DND-41 (cell line): ENCODE measurements around the gene PIK3R6.

Experiments used
- ATAC-seq: fragments of 200-7000 bp; cut with Tn5 transposase; 3 replicates; pipeline ENCODE4 v1.9.1; 2021; ENCODE audit warnings: low read depth; ENCODE audit not compliant: insufficient read depth
- DNase-seq: peaks from one replicate; pipeline ENCODE4 v3.0.0-alpha.2; 2020
- H2AFZ ChIP-seq: 2 replicates; pipeline ENCODE4 v1.6.0; 2012; ENCODE audit warnings: low read depth, low read length
- H3K27ac ChIP-seq: 2 replicates; pipeline ENCODE4 v1.5.1; 2012; ENCODE audit warnings: low read length, inconsistent platforms
- H3K27me3 ChIP-seq: fragments of 200-600 bp; sonication (generic); 2 replicates; pipeline ENCODE4 v1.6.0; 2012; ENCODE audit warnings: low read length, mild to moderate bottlenecking, inconsistent platforms; ENCODE audit not compliant: insufficient read depth, poor library complexity
- H3K36me3 ChIP-seq: 2 replicates; pipeline ENCODE4 v1.5.1; 2012; ENCODE audit warnings: low read length, inconsistent platforms; ENCODE audit not compliant: insufficient read depth
- H3K4me1 ChIP-seq: 2 replicates; pipeline ENCODE4 v1.5.1; 2012; ENCODE audit warnings: mild to moderate bottlenecking, low read length; ENCODE audit not compliant: insufficient read depth
- H3K4me2 ChIP-seq: 2 replicates; pipeline ENCODE4 v1.6.0; 2012; ENCODE audit warnings: mild to moderate bottlenecking, moderate library complexity, low read length, inconsistent platforms; ENCODE audit not compliant: insufficient read depth
- H3K4me3 ChIP-seq, 2 experiments: fragments of 200-600 bp in 1 of 2; shearing (Covaris generic) in 1 of 2; 2 replicates each; pipeline ENCODE4 v1.5.1; 2012 to 2016; ENCODE audit warnings: inconsistent platforms in 2 of 2, low read length in 2 of 2, mild to moderate bottlenecking in 2 of 2, low read depth in 1 of 2, moderate library complexity in 1 of 2
- H3K79me2 ChIP-seq: 2 replicates; pipeline ENCODE4 v1.6.0; 2012; ENCODE audit warnings: low read length, inconsistent platforms; ENCODE audit not compliant: insufficient read depth
- H3K9ac ChIP-seq: 2 replicates; pipeline ENCODE4 v1.6.0; 2012; ENCODE audit warnings: low read depth, mild to moderate bottlenecking, inconsistent platforms, low read length, moderate library complexity
- H3K9me3 ChIP-seq: 2 replicates; pipeline ENCODE4 v1.5.1; 2012; ENCODE audit warnings: low read length, moderate library complexity, mild to moderate bottlenecking, inconsistent platforms; ENCODE audit not compliant: insufficient read depth, severe bottlenecking
- H4K20me1 ChIP-seq: 2 replicates; pipeline ENCODE4 v1.6.0; 2012; ENCODE audit warnings: low read length; ENCODE audit not compliant: insufficient read depth
- EZH2 ChIP-seq: IDR thresholded peaks from 3 replicates; pipeline ENCODE4 v1.6.1; 2012; ENCODE audit warnings: borderline replicate concordance, low read depth, mild to moderate bottlenecking, moderate library complexity, low read length, inconsistent platforms; ENCODE audit not compliant: severe bottlenecking
- TF ChIP-seq, protein P1 (sequence below): IDR thresholded peaks from 2 replicates; pipeline ENCODE4 v1.5.1; 2012; ENCODE audit warnings: borderline replicate concordance, low read length, moderate library complexity, mild to moderate bottlenecking; ENCODE audit not compliant: poor library complexity, severe bottlenecking; ENCODE audit errors: extremely low read depth

Gene PIK3R6

DNA sequence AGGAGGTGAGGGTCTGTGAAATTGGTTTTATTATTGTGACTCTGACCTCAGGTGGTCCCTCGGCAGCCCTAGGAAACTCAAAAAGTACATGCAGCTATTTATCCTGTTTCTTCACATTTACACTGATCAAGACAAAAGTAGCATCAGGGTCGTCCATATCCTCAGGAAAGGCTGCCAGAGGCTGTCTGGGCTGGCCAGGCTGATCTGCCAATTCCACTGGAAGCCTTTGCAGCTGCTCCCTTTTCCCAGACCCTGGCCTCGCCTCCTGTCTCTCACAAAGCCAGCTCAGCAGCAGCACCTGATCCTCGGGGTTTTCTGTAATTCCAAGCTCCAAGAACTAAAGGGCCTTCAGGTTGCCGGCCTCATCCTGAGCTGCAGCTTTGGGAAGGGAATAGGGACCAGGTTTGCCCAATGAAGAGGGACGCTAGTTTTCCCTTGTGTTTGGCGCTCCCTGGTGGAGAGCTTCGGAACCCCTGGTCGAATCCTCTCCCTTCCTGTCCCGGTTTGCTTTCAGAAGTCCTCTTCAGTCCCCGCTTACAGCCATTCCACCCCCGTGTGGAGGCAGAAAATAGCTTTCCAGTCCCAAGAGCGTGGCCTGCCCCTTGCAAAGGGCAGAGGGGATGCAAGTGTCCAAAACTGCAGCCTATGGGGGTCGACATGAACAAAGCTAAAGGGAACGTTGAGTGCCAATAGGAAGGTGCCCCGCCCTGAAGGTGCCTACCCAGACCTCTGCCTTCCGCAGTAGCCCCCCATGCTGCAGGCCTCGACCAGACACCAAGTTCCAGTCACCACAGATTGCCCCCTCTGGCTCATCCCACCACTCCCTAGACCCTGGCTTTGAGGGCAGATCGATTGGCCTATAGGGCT, 81.7 kb downstream of the PIK3R6 start:
- peak overlapping the region; percentile 33; the same call in 1 of the 2 replicates for H2AFZ ChIP-seq
- no peaks in the 10 kb centered on the region for H3K9me3 ChIP-seq
- H3K4me3 ChIP-seq = no peak overlapping the region
- no peaks in the 10 kb centered on the region for H3K27me3 ChIP-seq
- H4K20me1 ChIP-seq = no peaks in the 10 kb centered on the region
- TF ChIP-seq EZH2 = no peak
- TF ChIP-seq, protein P1, sequence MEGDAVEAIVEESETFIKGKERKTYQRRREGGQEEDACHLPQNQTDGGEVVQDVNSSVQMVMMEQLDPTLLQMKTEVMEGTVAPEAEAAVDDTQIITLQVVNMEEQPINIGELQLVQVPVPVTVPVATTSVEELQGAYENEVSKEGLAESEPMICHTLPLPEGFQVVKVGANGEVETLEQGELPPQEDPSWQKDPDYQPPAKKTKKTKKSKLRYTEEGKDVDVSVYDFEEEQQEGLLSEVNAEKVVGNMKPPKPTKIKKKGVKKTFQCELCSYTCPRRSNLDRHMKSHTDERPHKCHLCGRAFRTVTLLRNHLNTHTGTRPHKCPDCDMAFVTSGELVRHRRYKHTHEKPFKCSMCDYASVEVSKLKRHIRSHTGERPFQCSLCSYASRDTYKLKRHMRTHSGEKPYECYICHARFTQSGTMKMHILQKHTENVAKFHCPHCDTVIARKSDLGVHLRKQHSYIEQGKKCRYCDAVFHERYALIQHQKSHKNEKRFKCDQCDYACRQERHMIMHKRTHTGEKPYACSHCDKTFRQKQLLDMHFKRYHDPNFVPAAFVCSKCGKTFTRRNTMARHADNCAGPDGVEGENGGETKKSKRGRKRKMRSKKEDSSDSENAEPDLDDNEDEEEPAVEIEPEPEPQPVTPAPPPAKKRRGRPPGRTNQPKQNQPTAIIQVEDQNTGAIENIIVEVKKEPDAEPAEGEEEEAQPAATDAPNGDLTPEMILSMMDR = peak; percentile 93
- no peak overlapping the region for H3K27ac ChIP-seq
- ATAC-seq (peak; percentile 91), DNase-seq (peak; percentile 73)
- no peaks in the 10 kb centered on the region for H3K36me3 ChIP-seq
- no peaks in the 10 kb centered on the region; the same call in 1 of the 2 replicates for H3K4me1 ChIP-seq
- no peaks in the 10 kb centered on the region for H3K79me2 ChIP-seq
- H3K9ac ChIP-seq = no peak overlapping the region
- no peak overlapping the region for H3K4me2 ChIP-seq

DNA sequence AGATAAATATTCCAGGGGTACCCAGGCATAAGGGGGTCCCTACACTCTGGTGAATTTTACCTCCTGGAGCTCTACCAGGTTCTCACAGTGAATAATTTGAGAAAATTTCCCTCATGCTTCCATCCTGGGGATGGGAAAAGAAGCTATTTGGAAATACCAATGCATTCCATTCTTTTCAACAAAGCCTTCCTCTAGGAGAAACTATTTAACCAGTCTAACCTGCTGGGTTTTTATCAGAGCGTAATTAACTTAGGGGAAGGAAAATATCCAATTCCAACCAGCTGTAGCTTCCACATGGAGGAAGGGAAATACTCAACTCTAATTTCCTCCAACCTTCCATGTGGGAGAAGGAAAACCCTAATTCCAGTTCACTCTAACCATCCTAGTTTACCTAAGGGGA, 85.3 kb downstream of the PIK3R6 start:
- Histone ChIP-seq H3K27me3 (no peaks in the 10 kb centered on the region), H3K27ac (no peak overlapping the region), H2AFZ (no peak overlapping the region), H3K36me3 (no peaks in the 10 kb centered on the region), H3K4me3 (no peak overlapping the region), H3K79me2 (no peaks in the 10 kb centered on the region), H3K4me2 (no peak overlapping the region), H4K20me1 (no peaks in the 10 kb centered on the region), H3K9me3 (no peaks in the 10 kb centered on the region), H3K9ac (no peak overlapping the region), H3K4me1 (no peaks in the 10 kb centered on the region; the same call in 1 of the 2 replicates)
- TF ChIP-seq, protein P1 = no peak
- TF ChIP-seq EZH2 = no peak
- ATAC-seq (no peak), DNase-seq (no peak)

DNA sequence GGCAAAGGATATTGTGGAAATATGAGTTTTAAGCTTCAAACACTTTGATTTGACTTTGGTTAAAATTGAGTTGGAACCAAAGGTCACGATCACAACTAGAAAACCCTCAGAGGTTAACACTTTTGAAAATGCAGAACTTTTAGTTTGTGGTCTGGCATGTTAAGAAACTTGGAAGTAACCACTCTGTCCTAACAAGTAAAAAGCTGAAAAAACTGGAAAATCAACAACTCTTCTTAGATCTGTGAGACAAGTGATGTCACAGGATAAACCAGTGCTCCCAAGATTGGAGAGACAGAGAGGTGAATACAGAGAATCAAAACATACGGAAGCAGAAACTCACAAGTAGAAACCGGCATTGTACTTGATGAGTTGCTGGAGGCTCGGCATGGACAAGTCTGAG, 85.7 kb downstream of the PIK3R6 start:
- H3K79me2 ChIP-seq = no peaks in the 10 kb centered on the region
- no peaks in the 10 kb centered on the region for H4K20me1 ChIP-seq
- no peak for ATAC-seq
- no peaks in the 10 kb centered on the region for H3K36me3 ChIP-seq
- no peak overlapping the region for H3K4me2 ChIP-seq
- H3K9ac ChIP-seq = no peak overlapping the region
- no peaks in the 10 kb centered on the region; the same call in 1 of the 2 replicates for H3K4me1 ChIP-seq
- no peak overlapping the region for H3K4me3 ChIP-seq
- DNase-seq = no peak
- H3K9me3 ChIP-seq = no peaks in the 10 kb centered on the region
- TF ChIP-seq EZH2 = no peak
- TF ChIP-seq, protein P1 = no peak
- H3K27me3 ChIP-seq = no peaks in the 10 kb centered on the region
- no peak overlapping the region for H3K27ac ChIP-seq
- no peak overlapping the region for H2AFZ ChIP-seq
